ENCODE measurements around the gene LGR5.
A peak's percentile ranks its signal among the peaks of the same experiment; 100 is the strongest.

The LGR5 gene

DNA sequence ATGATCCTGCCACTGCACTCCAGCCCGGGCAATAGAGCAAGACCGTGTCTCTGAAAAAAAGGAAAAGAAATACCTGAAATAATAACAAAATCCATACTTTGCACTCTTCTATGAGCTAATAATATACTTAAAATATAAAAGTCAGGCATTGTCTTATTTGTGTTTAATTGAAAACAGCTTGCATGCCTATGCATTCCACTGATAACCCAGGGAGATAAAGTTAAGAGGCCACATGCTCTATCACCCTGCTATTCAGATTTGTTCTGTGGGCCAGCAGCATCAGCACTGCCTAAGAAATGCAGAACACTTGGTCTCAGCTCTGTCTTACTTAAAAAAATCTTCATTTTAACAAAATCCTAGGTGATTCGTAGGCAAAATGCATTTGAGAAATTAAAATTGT, 99.2 kb downstream of the LGR5 start:
- H3K27ac ChIP-seq: no peak overlapping the region
- TF ChIP-seq, protein P1, sequence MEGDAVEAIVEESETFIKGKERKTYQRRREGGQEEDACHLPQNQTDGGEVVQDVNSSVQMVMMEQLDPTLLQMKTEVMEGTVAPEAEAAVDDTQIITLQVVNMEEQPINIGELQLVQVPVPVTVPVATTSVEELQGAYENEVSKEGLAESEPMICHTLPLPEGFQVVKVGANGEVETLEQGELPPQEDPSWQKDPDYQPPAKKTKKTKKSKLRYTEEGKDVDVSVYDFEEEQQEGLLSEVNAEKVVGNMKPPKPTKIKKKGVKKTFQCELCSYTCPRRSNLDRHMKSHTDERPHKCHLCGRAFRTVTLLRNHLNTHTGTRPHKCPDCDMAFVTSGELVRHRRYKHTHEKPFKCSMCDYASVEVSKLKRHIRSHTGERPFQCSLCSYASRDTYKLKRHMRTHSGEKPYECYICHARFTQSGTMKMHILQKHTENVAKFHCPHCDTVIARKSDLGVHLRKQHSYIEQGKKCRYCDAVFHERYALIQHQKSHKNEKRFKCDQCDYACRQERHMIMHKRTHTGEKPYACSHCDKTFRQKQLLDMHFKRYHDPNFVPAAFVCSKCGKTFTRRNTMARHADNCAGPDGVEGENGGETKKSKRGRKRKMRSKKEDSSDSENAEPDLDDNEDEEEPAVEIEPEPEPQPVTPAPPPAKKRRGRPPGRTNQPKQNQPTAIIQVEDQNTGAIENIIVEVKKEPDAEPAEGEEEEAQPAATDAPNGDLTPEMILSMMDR (conservative IDR thresholded peaks at IDR 0.05): no peak

DNA sequence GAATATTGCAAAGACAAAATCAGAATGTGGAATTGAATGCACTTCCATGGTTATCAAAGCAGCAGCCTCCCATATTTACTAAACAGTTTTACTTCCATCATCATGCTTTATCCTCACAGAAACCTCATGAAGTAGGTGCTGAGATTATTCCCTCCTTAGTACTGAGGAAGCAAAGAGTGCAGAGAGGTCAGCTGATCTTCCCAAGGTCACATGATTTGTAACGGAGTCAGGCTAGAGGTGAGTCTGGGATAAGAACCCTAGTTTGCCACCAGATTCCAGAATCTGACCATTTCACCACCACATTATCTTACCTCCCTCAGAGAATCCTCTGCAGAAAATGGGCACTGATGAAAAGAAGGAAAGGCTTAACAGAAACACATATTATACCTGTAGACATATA, 102.0 kb downstream of the LGR5 start:
- TF ChIP-seq, protein P1 (conservative IDR thresholded peaks at IDR 0.05): no peak

DNA sequence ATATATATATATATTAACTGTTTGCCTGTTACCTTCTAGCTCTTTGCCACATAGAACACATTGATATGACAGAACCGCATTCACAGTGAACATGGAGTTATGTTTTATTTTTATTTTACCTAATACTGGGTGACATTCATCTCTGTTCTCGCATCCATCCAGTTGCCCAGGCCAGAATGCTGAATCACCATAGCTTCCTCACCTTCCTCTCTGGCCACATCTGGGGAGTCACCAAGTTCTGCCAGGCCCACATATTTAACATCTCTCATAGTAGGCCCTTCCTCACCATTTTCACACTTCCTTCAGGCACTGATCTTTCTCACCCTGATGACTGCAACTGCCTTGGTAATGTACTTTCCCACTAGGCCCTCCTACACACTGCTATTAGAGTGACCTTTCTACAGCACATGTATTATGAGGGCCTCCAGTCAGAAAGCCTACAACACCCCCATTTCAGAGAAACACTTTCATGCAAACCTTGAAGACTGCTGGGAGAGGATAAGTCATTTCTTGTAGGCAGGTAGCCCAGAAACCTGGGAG, 106.8 kb downstream of the LGR5 start:
- no peak overlapping the region for H3K27ac ChIP-seq
- TF ChIP-seq, protein P1 (conservative IDR thresholded peaks at IDR 0.05): no peak

More for the DNA sequence above, 102.0 kb downstream of the LGR5 start:
- no peak overlapping the region for H3K27ac ChIP-seq

DNA sequence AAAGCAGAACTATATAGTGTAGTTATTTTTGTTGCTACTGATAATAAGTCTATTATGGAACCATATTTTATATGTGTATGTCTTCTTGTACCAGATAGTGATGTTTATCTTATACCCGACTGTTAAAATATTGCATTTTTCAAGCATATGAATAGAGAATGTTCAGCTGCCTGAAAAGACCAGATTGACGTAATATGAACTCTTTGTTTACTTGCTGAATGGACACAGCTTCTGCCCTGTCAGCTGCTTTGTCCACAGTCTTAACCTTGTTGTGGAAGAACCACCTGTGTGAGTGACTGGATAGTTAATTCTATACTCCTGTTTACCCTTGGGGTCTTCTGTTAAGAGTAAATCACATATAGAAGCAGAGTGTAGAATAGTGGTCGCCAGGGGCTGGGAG, 109.3 kb downstream of the LGR5 start:
- H3K27ac ChIP-seq: no peak overlapping the region
- TF ChIP-seq, protein P1 (conservative IDR thresholded peaks at IDR 0.05): no peak

DNA sequence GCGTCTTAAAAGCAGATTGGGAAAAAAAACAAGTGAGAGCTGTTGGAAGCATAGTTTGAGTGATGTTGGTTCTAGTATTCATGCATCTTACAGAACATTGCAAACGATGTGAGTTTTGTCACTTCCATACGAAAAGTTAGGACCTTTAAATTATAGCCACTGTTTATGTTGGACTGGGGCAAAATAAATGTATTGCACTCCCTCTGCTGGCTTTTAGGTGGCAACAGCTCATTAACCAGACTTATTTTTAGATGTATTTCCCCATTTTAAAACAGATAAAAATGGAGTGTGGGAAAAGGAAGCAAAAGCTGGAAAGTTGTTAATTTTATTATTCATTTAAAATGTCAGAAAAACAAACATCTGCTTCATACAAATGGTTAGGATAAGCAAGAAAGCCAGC, 111.9 kb downstream of the LGR5 start:
- no peak overlapping the region for H3K27ac ChIP-seq
- TF ChIP-seq, protein P1 (conservative IDR thresholded peaks at IDR 0.05): peak; percentile 86

DNA sequence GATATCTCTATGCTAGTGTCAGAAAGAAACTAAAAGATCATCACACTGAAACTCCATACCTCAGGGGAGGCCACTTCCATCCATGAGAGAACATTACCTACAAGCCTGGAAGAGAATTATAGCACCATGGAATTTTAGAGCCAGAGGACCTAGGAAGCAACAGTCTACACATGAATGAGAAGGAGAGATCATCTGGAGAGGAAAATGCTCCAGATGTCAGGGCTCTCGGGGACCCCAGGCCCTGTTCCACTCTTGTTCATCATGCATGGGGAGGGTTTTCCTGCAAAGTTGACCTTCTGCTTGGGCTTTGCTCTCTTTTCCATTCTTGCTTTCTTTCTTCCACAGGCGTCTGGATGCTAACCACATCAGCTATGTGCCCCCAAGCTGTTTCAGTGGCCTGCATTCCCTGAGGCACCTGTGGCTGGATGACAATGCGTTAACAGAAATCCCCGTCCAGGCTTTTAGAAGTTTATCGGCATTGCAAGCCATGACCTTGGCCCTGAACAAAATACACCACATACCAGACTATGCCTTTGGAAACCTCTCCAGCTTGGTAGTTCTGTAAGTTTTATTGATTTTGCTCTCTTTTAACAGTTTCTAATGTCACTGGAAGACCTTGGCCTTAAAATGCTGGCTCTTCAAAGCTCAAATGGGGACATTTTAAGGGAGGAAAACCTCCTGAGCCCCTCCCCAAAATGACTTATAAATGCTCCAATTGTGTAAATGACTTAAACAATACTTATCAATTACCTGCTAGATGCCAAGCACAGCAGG, 113.3 kb downstream of the LGR5 start:
- TF ChIP-seq, protein P1 (conservative IDR thresholded peaks at IDR 0.05): no peak
- no peak overlapping the region for H3K27ac ChIP-seq

DNA sequence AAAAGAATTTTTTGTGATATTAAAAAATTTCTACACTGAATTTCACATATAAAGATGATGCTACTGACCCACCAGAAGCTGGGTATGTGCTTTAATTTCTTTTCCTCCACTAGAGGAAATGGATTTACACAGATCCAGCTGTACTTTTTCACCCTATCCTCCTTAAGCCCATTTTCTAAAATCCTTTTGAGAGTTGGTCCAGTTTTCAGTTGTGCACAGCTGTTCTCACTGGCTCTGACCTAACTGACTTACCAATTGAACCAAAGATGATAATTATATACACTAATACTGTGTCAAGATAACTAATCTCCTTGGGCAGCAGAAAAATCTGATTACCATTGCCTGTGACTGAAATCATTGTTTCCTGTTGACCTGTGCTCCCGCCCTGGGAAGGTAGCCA, 115.6 kb downstream of the LGR5 start:
- H3K27ac ChIP-seq: no peak overlapping the region
- TF ChIP-seq, protein P1 (conservative IDR thresholded peaks at IDR 0.05): no peak; the same call in 1 of the 2 replicates

Measured in VCaP (cell line).